IPS DF 4.7 (cell line): ENCODE data around the gene HIPK2.

ENCODE experiments used
- DNase-seq: peaks from one replicate; pipeline ENCODE4 v3.0.0-alpha.2; 2013; ENCODE audit warnings: low spot score; ENCODE audit errors: extremely low read depth

HIPK2 gene

DNA sequence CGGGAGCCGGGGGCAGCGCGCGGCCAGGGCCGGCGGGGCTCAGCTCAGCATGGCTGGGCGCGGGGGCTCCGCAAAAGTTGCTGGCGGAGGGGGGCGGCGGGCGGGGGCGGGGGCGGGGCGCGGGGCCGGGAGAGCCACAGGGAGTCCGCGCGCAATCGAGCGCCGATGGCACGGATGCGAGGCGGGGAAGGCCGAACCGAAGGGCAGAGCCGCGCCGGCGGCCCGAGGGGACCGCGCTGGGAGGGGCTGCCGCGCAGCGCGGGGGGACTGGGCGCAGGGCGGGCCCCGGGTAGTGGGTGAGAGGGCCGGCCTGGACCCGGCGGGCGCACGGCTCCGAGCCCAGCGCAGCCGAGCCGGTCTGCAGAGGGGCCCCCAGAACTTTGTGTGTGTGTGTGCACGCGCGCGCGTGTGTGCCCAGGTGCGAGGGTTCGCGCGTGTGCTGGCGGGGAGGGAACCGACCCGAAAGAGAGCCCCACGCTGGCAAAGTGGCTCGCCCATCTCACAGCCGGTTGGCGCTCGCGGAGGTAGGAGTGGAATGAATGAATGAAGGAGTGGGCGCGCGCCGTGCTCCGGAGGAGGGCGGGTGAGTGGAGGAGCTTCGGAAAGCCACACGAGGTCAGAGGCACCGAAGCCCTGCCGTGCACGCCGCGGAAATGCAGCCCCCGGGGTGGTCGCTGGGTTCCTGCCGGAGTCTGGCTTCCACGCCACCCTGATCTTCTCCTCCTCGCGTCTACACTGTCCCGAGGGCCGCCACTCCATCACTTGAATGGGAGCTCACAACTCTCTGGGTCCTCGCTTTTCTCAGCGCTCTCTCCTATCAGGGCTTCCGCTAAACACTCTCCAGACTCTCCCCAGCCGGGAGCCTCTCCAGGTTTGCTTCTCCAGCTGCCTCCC, at the start of gene HIPK2:
Gene HIPK2 (minus strand): TSS at position 51 of the 894 bp plus-strand sequence. CDS start 375 bp downstream, outside the sequence.
- DNase-seq = no peak

- no peak for DNase-seq
Observed at GRCh38 chr7:139827042-139827441, 49.2 kb upstream of the HIPK2 start.

- DNase-seq = no peak
Observed at GRCh38 chr7:139825666-139826290, 48.0 kb upstream of the HIPK2 start.

DNA sequence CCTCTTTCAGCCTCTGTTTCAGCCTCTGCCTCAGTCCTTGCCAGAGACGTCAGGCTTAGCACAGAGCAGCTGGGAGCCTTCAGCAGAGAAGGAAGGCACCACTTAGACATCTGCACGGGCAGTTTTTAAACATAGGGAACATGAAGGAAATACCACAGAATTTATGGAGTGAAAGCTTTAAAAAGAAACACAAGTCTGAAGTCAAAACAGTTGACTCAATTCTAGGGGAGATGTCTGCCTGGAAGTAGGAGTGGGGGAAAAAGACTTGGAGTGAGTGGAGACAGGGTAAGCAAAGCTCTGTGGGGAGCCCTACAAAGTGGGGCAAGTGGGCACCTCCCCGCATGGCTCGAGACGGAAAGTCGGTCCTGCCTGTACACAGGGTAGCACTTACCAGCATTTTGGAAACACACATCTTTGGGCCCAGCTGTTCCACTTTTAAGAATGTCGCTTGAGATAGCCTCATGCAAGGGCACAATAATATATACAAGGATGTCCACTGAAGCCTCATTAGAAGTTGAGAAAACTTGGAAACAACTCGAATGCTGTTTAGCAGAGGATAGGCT, 46.2 kb upstream of the HIPK2 start:
- no peak for DNase-seq

GRCh38 chr7:139822855-139823254, 45.1 kb upstream of the HIPK2 start:
- DNase-seq = no peak

DNA sequence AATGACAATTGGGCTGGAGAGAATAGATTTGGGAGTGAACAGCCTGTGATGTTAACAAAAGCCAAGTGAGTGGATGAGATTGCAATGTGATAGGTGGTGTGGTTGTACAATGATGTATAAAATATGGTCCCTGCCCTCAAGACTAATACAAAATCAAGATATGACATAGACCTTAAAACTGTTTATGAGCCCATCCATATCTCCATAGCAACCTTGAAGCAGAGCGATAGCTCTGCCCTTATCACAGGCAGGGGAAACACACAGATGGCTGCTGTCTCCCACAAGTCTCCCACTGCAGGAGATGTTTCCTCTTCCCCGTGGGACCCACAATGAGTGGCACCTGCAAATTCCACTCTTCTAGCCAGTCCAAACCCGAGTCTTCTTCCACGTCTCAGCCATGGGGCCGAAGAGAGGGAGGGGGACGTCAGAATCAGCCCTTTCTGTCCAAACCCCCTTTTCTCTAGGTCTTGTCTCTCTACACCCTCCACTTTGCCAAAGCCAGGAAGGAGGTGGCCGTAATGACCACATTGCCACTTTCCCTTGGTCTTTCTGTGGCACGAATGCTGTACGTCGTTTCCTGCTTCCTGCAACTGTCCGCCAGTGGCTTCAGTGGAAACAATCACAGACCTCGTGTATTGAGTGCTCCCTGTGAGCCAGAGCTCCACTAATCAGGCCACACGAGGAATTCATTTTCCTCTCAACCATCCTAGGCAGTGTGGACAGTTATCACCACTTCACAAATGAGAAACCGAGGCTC, 43.7 kb upstream of the HIPK2 start:
- DNase-seq = no peak

DNA sequence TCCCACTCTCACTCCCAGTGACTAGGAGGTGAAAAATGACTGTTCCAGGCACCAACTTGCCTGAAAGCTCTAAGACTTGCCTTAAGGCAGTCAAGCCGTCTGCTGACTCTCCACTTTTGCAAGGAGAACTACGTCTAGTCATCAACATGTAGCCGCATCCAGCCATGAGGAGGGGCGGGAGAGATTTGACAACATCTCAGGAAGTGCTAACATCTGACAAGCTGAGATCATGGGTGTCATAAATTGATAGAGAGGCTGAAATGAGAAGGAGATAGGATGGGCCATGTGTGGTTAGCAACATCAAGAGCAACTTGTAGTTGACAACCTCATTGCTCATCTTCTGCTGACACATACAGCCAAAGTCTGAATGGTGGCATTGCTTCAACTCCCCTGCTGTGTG, 42.3 kb upstream of the HIPK2 start:
- DNase-seq = no peak

GRCh38 chr7:139817249-139817648, 39.5 kb upstream of the HIPK2 start:
- DNase-seq = no peak

GRCh38 chr7:139813689-139814088, 35.9 kb upstream of the HIPK2 start:
- no peak for DNase-seq

GRCh38 chr7:139813151-139813550, 35.4 kb upstream of the HIPK2 start:
- DNase-seq = no peak

- DNase-seq = no peak
Observed at GRCh38 chr7:139811066-139811465, 33.3 kb upstream of the HIPK2 start.

- no peak for DNase-seq
Observed at GRCh38 chr7:139808846-139809442, 31.1 kb upstream of the HIPK2 start.

GRCh38 chr7:139808427-139808826, 30.6 kb upstream of the HIPK2 start:
- DNase-seq = no peak

GRCh38 chr7:139807009-139807408, 29.2 kb upstream of the HIPK2 start:
- DNase-seq = no peak

DNA sequence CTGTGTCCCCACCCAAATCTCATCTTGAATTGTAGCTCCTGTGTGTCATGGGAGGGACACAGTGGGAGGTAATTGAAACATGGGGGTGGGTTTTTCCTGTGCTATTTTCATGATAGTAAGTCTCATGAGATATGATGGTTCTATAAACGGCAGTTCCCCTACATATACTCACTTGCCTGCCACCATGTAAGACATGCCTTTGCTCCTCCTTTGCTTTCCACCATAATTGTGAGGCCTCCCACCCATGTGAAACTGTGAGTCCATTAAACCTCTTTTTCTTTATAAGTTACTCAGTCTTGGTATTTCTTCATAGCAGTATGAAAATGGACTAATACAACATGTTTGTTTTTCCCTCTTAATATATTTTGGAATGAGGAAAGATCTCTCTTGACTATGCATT, 26.8 kb upstream of the HIPK2 start:
- no peak for DNase-seq

DNA sequence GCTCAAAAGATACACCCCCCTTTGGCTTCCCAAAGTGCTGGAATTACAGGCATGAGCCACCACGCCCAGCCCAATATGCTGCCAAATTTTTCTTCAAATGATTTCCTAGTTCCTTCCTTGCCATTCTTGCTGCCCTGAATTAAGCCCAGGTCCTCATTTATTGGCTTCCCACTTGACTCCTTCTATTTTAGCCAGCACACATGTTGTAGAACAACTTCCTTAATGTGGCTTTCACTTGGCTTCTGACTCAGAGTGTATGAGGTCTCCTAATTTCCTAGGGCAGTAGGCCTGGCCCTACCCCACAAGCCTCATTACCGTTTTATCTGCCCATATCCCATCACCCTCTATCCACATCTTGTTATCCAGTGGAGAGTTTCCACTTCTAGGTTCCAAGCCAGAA, 21.8 kb upstream of the HIPK2 start:
- no peak for DNase-seq

DNA sequence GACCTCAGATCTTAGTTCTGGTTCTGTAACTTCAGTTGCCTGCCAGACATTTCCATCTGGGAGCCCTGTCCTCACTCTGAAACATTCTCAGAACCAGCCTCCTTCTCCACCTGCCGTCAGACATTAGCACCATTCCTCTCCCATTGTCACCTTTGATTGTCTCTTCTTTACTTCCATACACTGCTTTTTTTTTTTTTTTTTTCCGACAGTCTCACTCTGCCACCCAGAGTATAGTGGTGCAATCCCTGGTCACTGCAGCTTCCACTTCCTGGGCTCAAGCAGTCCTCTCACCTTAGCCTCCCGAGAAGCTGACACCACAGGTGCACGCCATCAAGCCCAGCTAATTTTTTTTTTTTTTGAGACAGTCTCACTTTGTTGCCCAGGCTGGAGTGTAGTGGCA, 21.1 kb upstream of the HIPK2 start:
- DNase-seq = no peak

- no peak for DNase-seq
Observed at GRCh38 chr7:139798221-139798620, 20.4 kb upstream of the HIPK2 start.

- DNase-seq = no peak
Observed at GRCh38 chr7:139797607-139798006, 19.8 kb upstream of the HIPK2 start.

GRCh38 chr7:139791316-139791715, 13.5 kb upstream of the HIPK2 start:
- no peak for DNase-seq

DNA sequence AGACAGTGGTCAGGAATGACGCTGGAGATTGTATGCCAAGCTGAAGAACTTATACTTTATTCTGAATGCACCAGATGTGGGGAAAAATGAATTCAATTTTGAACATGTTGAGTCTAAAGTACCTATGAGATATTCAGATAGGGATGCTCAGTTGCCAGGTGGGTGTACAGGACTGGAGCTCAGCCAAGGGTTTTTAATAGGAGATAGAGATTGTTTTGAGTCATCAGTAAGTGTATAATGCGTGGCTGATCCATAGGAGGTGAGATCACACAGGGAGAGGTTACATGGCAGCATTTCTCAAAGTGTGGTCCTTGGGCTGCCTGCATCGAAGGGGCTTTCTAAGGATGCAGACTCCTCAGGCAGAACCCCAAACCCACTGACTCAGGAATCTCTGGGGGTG, 6.8 kb upstream of the HIPK2 start:
- no peak for DNase-seq
